ENCODE measurements around the gene RNU4-1.
"Not testable (repeated sequence)": the region's sequence is repeated elsewhere in the genome, so short reads cannot be mapped to it uniquely, and the experiment has no call there.

The RNU4-1 gene

GRCh38 chr12:120258323-120258896 lies 34.6 kb downstream of the RNU4-1 start:
- DNase-seq (ENCODE audit: low read depth): no peak

- DNase-seq (ENCODE audit: low read depth): peak; percentile 95
Measured at GRCh38 chr12:120257041-120257821, 35.8 kb downstream of the RNU4-1 start.

DNA sequence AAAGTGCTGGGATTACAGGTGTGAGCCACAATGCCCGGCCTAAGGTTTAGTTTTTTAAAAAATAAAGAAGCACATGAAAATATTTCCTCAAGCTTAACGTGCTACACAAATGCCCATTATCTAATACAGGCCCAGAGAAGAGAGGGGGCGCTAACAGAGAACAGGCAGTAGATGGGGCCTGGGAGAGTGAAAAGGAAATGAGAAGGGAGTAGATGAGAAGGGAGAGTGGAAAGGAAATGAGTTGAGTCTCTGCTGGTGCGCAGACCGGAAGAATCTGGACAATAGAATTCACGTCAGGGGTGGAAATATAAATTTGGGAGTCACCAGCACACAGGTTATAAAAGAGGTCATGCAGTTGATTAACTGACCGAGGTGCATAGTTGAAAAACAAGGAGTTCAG lies 38.2 kb downstream of the RNU4-1 start:
- no peak for DNase-seq (ENCODE audit: low read depth)

DNA sequence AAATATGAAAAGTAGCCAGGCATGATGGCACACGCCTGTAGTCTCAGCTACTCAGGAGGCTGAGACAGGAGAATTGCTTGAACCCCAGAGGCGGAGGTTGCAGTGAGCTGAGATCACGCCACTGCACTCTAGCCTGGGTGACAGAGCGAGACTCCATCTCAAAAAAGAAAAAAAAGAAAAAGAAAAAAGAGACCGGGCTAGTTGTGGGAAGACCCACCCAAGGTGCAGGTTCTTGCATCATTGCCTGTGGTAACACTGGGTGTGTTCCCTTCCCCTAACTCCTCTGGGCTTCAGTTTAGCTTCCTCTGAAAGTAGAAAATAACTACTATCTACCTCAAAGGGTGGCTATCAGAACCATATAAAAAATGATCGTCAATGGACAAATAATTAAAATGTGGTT lies 39.7 kb downstream of the RNU4-1 start:
- not testable (repeated sequence) for DNase-seq (ENCODE audit: low read depth)

DNA sequence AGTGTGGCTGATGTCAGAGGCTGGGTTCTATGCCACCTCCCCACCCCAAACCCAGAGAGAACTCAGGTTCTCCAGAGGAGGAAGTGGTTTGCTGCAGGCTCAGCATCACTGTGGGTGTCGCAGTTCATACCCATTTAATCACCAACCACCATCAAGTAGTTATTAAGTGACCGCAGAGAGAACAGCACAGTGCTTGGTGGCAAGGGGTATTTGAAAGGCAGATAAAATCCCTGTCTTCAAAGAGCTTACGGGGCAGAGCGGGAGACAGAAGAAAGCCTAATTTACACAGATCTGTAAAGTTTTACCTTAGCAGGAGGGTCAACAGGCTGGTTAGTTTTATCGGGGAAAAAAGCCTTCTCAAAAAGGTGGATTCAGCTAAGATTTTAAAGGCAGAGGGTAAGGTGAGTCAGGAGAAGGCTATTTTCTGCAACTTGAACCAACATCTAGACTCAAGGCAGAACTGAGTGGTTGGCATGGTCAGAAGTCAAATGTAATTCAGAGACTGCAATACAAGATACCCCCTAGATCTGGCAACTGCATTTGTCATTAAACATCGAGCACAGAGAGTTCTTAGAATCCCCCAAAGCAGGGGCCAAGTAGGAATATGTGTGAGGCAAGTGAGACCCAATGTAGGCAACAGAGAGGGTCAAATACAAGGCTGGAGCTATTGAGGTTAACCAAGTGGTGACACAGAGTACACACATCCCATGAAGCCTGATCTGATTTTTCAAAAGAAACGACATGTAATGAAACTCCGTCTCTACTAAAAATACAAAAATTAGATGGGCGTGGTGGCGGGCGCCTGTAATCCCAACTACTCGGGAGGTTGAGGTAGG lies 40.7 kb downstream of the RNU4-1 start:
- DNase-seq (ENCODE audit: low read depth): no peak

DNA sequence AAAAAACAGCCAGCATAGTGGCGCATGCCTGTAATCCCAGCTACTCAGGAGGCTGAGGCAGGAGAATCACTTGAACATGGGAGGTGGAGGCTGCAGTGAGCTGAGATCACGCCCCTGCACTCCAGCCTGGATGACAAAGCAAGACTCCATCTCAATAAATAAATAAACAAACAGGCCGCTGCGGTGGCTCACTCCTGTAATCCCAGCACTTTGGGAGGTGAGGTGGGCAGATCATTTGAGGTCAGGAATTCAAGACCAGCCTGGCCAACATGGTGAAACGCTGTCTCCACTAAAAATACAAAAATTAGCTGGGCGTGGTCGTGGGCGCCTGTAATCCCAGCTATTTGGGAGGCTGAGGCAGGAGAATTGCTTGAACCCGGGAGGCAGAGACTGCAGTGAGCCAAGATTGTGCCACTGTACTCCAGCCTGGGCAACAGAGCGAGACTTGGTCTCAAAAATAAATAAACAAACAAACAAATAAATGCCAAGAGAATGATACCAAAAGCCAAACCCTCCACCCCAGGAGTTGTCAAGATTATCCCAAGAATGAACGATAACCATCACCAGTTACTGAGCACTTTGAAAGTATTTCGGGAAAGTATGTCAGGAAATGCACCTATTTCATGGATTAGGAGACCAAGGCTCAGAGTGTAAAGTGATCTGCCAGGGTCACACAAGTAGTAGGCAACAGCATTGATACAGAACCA lies 41.5 kb downstream of the RNU4-1 start:
- DNase-seq (ENCODE audit: low read depth): not testable (repeated sequence)

DNA sequence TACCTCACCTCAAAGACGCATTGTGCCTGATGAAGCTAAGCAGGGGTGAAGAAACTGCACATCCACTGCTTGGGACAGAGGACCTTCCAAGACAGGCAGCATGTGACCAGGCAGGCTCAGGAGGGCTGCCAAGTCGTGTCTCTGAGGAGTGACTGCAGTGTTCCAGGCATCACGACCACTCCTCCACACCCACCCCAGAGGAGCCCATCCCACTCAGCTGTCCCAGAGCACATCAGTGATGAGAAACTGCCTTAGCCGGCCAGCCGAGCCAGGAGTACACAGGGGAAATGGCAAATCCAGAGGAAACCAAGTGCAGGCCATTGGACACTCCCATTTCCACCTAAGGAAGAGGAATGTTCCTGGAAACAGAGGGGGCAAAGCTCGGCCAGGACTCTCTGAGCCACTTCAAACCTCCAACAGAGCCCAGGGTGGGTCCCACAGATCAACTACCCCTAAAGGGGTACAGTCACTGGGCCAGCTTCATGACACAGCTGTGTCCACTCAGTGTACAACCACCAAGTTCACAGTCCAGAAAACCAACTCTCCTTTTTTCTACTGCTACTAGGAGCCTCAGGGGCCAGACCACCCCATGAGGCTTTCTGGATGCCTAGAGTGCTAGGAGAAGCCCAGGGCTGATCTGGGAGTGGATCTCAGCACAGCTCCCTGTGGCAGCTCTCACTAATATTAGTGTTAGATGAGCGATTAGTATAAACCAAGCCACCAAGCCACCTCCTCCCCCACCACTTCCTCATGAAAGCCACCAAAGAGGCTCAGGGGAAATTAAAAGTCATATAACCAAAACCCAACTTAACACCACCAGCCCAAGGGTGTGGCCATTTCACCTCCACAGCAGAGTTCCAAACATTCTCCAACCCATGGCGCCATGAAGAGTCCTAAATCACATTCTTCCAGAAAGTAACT lies 42.9 kb downstream of the RNU4-1 start:
- no peak for DNase-seq (ENCODE audit: low read depth)

DNA sequence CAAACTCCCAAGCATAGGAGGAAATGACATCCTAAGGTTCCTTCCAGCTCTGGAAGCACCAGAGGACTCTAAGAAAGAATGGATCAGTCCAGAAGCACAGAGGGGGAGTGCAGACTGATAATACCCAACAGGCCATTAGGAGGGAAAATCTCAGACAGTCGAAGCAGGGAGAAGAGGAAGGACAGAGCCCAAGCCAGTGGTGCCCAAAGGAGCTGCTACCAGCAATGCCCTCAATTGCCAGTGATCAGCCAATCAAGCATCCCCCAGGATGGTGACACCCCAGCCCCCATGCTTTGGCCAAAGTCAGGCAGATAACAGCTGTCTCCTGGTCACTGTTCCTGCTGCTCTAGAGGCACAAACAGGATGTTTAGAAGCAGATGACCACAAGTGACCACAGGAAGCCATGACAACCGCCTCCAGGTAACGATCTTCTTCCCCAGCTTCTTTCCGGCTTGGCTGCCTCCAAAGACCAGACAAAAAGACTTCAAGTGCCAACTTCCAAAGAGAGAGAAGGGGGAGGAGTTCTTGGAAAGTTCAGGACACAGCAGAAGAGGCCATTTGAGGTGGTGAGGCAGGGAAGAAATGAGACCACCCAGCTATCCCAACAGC lies 43.7 kb downstream of the RNU4-1 start:
- no peak for DNase-seq (ENCODE audit: low read depth)

DNA sequence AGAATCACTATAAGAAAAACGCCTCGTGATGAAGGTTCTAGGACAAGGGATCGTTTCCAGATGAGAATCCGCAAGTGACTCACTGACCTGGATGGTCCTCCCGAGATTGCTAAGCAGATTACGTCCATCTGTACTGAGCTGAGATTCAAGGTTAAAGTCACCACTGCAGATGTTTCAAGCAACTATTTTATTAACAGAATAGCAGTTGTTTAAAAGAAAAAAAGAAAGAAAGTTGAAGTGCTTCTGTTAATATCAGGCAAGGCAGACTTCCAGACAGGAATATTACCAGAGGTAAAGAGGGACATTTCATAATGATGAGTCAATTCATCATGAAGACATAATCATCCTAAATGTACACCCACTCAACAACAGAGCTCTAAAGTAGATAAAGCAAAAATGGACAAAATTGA lies 45.4 kb downstream of the RNU4-1 start:
- peak; percentile 62 for DNase-seq (ENCODE audit: low read depth)

DNA sequence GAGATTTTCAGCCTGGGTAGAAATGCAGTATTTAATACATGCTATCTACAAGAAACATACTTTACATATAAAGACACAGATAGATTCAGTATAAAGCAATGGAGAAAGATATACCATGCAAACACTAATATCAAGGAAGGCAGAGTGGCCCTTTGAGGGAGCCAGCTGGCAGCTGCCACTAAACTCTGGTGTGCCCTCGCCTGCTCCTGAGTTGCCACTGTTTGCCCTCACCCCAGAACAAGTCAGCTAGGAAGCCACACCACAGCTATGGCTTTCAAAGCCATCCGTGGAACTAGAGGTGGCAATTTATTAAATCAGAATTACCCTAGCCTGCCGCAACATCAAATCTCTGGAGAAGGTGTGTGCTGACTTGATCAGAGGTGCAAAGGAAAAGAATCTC lies 45.9 kb downstream of the RNU4-1 start:
- DNase-seq (ENCODE audit: low read depth): no peak

- DNase-seq (ENCODE audit: low read depth): not testable (repeated sequence)
Measured at GRCh38 chr12:120246705-120247104, 46.3 kb downstream of the RNU4-1 start.
